ENCODE measurements around the gene OSGEP. TPM values are rescaled to one million over a fixed set of nuclear protein-coding genes. Genes with fewer than 3 reads are reported as not detected.

The OSGEP gene
- total RNA-seq, 4 donors from 2014 or later = 56.7 to 88.8 (median 75.0) TPM

GRCh38 chr14:20482382-20482781 lies 27.8 kb upstream of the OSGEP start:
- H3K27ac ChIP-seq = no peak overlapping the region
- no peaks in the 10 kb centered on the region for H3K9me3 ChIP-seq
- DNase-seq = no peak
- no peak for TF ChIP-seq POLR2A (IDR thresholded peaks at IDR 0.05)
- TF ChIP-seq, protein P1, sequence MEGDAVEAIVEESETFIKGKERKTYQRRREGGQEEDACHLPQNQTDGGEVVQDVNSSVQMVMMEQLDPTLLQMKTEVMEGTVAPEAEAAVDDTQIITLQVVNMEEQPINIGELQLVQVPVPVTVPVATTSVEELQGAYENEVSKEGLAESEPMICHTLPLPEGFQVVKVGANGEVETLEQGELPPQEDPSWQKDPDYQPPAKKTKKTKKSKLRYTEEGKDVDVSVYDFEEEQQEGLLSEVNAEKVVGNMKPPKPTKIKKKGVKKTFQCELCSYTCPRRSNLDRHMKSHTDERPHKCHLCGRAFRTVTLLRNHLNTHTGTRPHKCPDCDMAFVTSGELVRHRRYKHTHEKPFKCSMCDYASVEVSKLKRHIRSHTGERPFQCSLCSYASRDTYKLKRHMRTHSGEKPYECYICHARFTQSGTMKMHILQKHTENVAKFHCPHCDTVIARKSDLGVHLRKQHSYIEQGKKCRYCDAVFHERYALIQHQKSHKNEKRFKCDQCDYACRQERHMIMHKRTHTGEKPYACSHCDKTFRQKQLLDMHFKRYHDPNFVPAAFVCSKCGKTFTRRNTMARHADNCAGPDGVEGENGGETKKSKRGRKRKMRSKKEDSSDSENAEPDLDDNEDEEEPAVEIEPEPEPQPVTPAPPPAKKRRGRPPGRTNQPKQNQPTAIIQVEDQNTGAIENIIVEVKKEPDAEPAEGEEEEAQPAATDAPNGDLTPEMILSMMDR (IDR thresholded peaks at IDR 0.05) = no peak
- H3K4me3 ChIP-seq (replicated peaks in 1 of 3) = no peak overlapping the region
- 86% methylated on average over 5 of the region's 5 CpGs for WGBS, 2 donors
- H3K36me3 ChIP-seq = no peaks in the 10 kb centered on the region
- H3K27me3 ChIP-seq = no peaks in the 10 kb centered on the region
- intact Hi-C loops (cut with DNase I) = no loop called here
- H3K4me1 ChIP-seq = peaks cover 4 to 8% of the 10 kb centered on the region in 2 donors

DNA sequence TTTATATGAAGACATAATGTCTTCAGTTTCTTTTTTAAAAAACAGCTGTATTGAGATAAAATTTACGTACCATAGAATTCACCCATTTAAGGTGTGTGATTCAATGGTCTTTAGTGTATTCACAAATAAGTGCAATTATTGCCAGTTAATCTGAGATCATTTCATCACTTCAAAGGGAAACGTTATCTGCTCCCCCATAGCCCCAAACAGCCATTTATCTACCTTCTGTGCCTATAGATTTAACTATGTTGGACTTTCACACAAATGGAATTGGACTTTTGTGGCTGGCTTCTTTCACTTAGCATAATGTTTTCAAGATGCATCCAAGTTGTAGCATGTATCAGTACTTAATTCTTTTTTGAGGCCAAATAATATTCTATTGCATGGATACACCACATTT lies 24.3 kb upstream of the OSGEP start:
- H3K27me3 ChIP-seq = no peaks in the 10 kb centered on the region
- TF ChIP-seq, protein P1 (IDR thresholded peaks at IDR 0.05) = no peak
- TF ChIP-seq POLR2A (IDR thresholded peaks at IDR 0.05) = no peak
- WGBS, 2 donors = 93 to 95% methylated on average over 2 of the region's 2 CpGs

GRCh38 chr14:20477211-20477876 lies 22.7 kb upstream of the OSGEP start:
- WGBS, 2 donors = 53 to 64% methylated on average over 1 of the region's 1 CpG

More for the DNA sequence above, 24.3 kb upstream of the OSGEP start:
- H3K9me3 ChIP-seq = no peaks in the 10 kb centered on the region
- intact Hi-C loops (cut with DNase I) = no loop called here
- DNase-seq = no peak
- peaks cover 11 to 21% of the 10 kb centered on the region in 2 donors for H3K36me3 ChIP-seq
- H3K4me1 ChIP-seq = peaks cover 4 to 14% of the 10 kb centered on the region in 2 donors
- no peak overlapping the region for H3K27ac ChIP-seq
- no peak overlapping the region for H3K4me3 ChIP-seq (replicated peaks in 1 of 3)

GRCh38 chr14:20476776-20477175 lies 22.2 kb upstream of the OSGEP start:
- Histone ChIP-seq H3K27ac (no peak overlapping the region), H3K4me1 (peaks cover 4 to 14% of the 10 kb centered on the region in 2 donors), H3K9me3 (no peaks in the 10 kb centered on the region), H3K36me3 (peaks cover 14 to 21% of the 10 kb centered on the region in 2 donors), H3K27me3 (no peaks in the 10 kb centered on the region), H3K4me3 (replicated peaks in 1 of 3) (no peak overlapping the region)
- intact Hi-C loops (cut with DNase I) = no loop called here
- DNase-seq = no peak
- TF ChIP-seq, protein P1 (IDR thresholded peaks at IDR 0.05) = no peak
- TF ChIP-seq POLR2A (IDR thresholded peaks at IDR 0.05) = no peak
- 91 to 92% methylated on average over 5 of the region's 5 CpGs for WGBS, 2 donors

More at GRCh38 chr14:20477211-20477876, 22.7 kb upstream of the OSGEP start:
- Histone ChIP-seq H3K27me3 (no peaks in the 10 kb centered on the region), H3K27ac (peak overlapping the region in 2 of 3 donors; percentile 19 to 31), H3K4me3 (replicated peaks in 1 of 3) (no peak overlapping the region), H3K4me1 (peaks cover 4 to 14% of the 10 kb centered on the region in 2 donors), H3K36me3 (peaks cover 14 to 21% of the 10 kb centered on the region in 2 donors), H3K9me3 (no peaks in the 10 kb centered on the region)
- TF ChIP-seq, protein P1 (IDR thresholded peaks at IDR 0.05) = no peak
- no peak for TF ChIP-seq POLR2A (IDR thresholded peaks at IDR 0.05)
- intact Hi-C loops (cut with DNase I) = no loop called here
- DNase-seq = peak; percentile 85 to 89

- Histone ChIP-seq H3K36me3 (peaks cover 14 to 21% of the 10 kb centered on the region in 2 donors), H3K27ac (no peak overlapping the region), H3K9me3 (no peaks in the 10 kb centered on the region), H3K27me3 (no peaks in the 10 kb centered on the region), H3K4me3 (replicated peaks in 1 of 3) (no peak overlapping the region), H3K4me1 (peaks cover 12 to 22% of the 10 kb centered on the region in 2 donors)
- 90 to 92% methylated on average over 2 of the region's 2 CpGs for WGBS, 2 donors
- intact Hi-C loops (cut with DNase I) = no loop called here
- DNase-seq = no peak
- no peak for TF ChIP-seq POLR2A (IDR thresholded peaks at IDR 0.05)
- TF ChIP-seq, protein P1 (IDR thresholded peaks at IDR 0.05) = no peak
Observed at GRCh38 chr14:20472536-20473169, 18.0 kb upstream of the OSGEP start.

All from thyroid gland (tissue), 4 donors.